ENCODE data around the gene CTXN1.

GRCh38 chr19:7900401-7900870, 25.5 kb downstream of the CTXN1 start:
- TF ChIP-seq CTCF (IDR thresholded peaks at IDR 0.05) (no peak), EZH2 (IDR thresholded peaks at IDR 0.05; ENCODE audit: borderline replicate concordance, insufficient read depth, low read depth, low read length, poor library complexity, severe bottlenecking) (no peak)
